D721Med (cell line): ENCODE results near the gene TMEM207.
A peak's percentile ranks its signal among the peaks of the same experiment; 100 is the strongest.

Experiments
- DNase-seq: peaks from one replicate; pipeline ENCODE4 v3.0.0; 2011; ENCODE audit warnings: low spot score; ENCODE audit not compliant: insufficient read length
- FAIRE-seq: peaks from 2 replicates; lab custom pipeline; 2011; peaks lifted over from hg19 to GRCh38; lab: Jason Lieb, UNC
- TF ChIP-seq, protein P1 (sequence below): IDR thresholded peaks from 2 replicates; pipeline ENCODE4 v1.5.1; 2012; ENCODE audit warnings: mild to moderate bottlenecking, control low read depth; ENCODE audit not compliant: insufficient read depth; ENCODE audit errors: missing control alignments

The TMEM207 gene

DNA sequence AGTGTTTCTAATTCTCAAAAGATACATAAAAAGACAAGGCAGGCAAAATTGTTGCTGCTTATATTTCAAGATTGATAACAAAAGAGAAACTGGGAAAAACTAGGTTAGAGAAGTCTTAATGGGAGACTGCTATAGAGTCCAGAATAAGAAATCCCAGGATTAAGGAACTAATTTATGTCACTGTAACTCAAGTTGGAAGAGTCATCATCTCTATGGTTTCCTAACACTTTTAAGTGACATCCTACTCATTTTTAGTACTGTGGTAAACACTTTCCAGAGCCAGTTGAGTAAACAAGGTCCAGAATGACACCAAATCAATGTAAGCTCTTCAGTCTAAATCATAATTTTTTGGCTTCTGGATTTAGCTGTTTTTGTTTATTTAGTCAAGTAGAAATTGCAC, 53.7 kb downstream of the TMEM207 start:
- DNase-seq (no peak), FAIRE-seq (no peak)
- TF ChIP-seq, protein P1, sequence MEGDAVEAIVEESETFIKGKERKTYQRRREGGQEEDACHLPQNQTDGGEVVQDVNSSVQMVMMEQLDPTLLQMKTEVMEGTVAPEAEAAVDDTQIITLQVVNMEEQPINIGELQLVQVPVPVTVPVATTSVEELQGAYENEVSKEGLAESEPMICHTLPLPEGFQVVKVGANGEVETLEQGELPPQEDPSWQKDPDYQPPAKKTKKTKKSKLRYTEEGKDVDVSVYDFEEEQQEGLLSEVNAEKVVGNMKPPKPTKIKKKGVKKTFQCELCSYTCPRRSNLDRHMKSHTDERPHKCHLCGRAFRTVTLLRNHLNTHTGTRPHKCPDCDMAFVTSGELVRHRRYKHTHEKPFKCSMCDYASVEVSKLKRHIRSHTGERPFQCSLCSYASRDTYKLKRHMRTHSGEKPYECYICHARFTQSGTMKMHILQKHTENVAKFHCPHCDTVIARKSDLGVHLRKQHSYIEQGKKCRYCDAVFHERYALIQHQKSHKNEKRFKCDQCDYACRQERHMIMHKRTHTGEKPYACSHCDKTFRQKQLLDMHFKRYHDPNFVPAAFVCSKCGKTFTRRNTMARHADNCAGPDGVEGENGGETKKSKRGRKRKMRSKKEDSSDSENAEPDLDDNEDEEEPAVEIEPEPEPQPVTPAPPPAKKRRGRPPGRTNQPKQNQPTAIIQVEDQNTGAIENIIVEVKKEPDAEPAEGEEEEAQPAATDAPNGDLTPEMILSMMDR, result no peak

DNA sequence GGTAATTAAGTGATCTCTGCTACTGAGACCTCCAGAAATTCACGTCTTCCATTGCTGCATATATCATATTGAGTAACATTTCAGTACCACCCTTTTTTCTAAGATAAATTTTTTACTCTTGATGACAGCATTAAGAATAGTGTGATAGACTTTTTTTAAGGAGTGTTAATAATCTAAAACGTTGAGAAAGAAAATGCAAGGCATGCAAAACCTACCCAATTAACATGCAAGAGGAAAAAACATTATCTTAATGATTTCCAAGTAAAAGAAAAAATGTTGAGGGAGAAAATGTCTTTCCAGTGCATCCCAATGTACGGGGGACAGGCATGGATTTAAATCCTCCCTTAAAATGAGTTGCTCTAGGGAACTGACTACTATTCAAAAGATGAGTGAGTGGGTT, 61.0 kb downstream of the TMEM207 start:
- TF ChIP-seq, protein P1, result no peak
- FAIRE-seq (no peak), DNase-seq (no peak)

DNA sequence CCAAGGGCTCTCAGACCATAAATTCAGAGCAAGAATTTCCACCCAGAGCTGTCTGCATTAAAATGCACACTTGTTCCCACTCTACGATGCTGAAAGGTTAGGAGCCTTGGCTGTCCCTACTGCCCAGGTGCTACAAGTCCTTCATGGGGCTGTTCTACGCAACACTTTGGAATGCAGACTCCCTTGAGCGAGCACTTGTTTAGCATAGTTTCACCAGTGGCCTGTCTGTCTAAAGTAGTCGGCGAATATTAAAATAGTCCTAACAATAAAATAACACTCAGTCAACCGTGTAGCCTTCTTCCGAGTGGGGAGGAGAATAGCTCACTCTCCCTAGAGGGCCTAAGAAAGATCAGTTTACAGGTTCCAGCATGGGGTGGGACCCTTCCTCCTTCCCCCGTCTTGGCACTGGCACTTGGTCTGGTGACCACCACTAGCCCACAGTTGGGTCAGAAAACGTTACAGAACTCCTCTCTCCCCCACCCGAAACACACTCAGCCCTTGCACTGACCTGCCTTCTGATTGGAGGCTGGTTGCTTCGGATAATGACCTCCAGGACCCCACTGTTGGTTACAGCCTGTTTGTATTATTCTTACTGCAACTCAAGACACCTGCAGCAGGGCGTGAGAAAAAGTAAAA, 62.0 kb downstream of the TMEM207 start, which contains the start of gene CLDN16:
TSS of gene CLDN16 (plus strand) at position 586 of the 636 bp plus-strand sequence. CDS start 167 bp downstream, outside the sequence.
- FAIRE-seq (no peak), DNase-seq (no peak)
- TF ChIP-seq, protein P1, result no peak

GRCh38 chr3:190385731-190386688, 63.7 kb downstream of the TMEM207 start:
- DNase-seq, result no peak
- no peak for FAIRE-seq
- TF ChIP-seq, protein P1, result no peak

GRCh38 chr3:190384309-190384756, 65.4 kb downstream of the TMEM207 start:
- FAIRE-seq (no peak), DNase-seq (no peak)
- TF ChIP-seq, protein P1, result peak; percentile 15

DNA sequence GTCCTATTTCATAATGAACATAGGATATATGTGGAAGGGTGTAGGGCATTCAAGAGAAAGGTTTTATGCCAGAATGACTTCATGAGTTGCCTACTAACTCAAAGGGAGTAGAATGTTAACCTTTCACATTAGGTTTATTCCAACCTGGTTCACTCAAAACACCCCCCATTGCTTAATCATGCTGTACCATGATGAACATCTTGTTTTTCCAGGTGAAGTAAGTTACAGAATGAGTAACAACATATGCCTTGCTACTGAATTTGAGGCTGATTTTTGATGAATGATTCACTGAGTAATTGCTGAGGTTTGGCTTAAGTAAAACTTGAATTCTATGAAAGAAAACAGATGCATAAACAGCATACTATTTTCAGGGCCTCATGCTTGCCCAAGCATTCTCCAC, 67.6 kb downstream of the TMEM207 start:
- DNase-seq (no peak), FAIRE-seq (no peak)
- TF ChIP-seq, protein P1, result no peak
